Hematopoietic multipotent progenitor cell (in vitro differentiated cells): ENCODE measurements around the gene SLC22A14. TPM values are rescaled to one million over a fixed set of nuclear protein-coding genes. Genes with fewer than 3 reads are reported as not detected.
A peak's percentile ranks its signal among the peaks of the same experiment; 100 is the strongest.

ENCODE experiments used
- DNase-seq, 3 donors: peaks; one replicate each; pipeline ENCODE4 v3.0.0-alpha.2; 2011 to 2015; ENCODE audit warnings: low read depth in 2 of 3, low spot score in 2 of 3
- total RNA-seq: library from RNA; depleted of rRNA; stranded (reverse); fragments of >200 nt; gene quantifications from one replicate; pipeline ENCODE4 v1.2.3, GENCODE V29; 2012

SLC22A14 gene
- total RNA-seq, 1 donor: under 0.01 TPM

- DNase-seq: no peak
Observed at GRCh38 chr3:38335263-38335662, 53.2 kb downstream of the SLC22A14 start.

DNA sequence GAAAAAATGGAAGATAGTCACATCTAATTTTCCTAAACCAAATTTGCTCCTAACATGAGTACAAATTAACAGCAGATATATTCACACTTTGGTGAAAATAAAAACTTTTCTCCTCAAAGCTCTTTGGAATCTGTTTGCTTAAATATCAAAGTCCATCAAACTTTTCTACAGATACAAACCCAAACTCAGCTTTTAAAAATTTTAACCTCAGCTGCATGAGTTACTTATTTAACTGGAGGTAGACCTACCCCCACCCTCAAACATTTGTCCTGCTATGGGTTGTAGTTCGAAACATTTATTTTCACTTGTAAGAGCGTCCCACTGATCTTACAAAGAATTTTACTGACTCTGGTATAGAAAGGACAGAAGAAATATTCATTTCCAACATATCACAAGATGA lies 55.6 kb downstream of the SLC22A14 start:
- DNase-seq: no peak

DNA sequence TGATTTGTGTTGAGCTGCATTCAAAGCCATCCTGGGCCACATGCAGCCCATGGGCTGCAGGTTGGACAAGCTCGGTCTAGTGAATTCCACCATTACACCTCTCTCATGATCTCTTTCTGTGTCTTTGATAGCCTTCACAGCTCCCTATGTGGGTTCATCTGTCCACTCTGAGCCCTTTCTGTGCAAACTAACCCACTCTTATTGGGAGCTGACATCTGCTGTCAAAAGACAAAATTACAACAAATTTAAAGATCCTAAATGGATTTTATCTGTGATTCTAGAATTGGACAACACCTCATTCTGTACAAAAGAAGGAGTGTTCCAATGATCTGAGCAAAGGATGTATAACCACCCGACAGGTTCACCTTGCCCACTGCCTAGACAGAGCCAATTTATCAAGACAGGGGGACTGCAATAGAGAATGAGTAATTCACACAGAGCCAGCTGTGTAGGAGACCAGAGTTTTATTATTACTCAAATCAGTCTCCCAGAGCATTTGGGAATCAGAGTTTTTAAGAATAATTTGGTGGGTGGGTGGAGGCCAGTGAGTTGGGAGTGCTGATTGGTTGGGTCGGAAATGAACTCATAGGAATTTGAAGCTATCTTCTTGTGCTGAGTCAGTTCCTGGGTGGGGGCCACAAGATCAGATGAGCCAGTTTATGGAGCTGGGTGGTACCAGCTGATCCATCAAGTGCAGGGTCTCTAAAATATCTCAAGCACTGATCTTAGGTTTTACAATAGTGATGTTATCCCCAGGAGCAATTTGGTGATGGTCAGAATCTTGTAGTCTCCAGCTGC lies 61.9 kb downstream of the SLC22A14 start:
- DNase-seq: peak in 1 of 3 donors; percentile 33

GRCh38 chr3:38345879-38346586 lies 63.9 kb downstream of the SLC22A14 start:
- no peak for DNase-seq

DNA sequence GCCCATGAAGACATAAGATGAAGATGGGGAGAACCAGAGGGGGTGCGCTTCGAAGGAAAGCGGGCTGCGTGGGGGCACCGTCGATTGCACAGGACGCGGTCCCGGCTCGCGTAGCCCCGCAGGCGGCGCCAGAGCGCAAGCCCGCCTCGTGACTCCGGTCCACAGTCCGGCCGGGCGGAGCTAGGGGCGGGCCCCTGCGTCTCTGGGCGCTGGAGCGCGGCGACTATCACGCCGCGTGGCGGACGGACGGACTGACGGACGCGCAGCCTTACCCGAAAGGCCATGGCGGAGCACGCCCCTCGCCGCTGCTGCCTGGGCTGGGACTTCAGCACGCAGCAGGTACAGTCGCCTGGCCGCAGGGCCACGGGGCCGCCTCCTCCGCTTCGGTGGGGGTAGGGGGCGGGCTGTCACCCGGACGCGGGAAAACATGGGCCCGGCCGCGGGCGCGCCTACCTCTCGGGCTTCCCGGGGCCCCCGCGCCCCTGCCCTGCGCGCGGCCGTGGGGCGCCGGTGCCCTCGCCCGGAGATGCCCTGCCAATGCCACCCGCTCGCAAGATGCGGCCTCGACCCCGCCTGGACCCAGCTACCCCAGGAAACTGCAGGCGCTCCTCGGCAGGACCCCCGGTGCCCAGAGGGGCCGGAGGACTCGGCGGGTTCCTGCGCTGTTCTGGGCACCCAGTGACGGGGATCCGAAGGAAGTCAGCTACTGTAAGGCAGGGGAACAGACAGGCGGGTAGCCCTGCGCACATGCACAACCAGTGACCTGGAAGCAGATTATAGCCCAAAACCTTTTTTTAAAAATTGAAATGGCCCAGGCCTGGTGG lies 64.7 kb downstream of the SLC22A14 start, which contains the start of gene XYLB:
XYLB (plus strand) TSS at position 199 of the 824 bp plus-strand sequence; CDS start at position 283, 84 bp downstream.
- DNase-seq: peak; percentile 35 to 80 (median 74)

GRCh38 chr3:38347421-38348200 lies 65.5 kb downstream of the SLC22A14 start:
- no peak for DNase-seq

- no peak for DNase-seq
Observed at GRCh38 chr3:38348903-38349302, 66.8 kb downstream of the SLC22A14 start.

DNA sequence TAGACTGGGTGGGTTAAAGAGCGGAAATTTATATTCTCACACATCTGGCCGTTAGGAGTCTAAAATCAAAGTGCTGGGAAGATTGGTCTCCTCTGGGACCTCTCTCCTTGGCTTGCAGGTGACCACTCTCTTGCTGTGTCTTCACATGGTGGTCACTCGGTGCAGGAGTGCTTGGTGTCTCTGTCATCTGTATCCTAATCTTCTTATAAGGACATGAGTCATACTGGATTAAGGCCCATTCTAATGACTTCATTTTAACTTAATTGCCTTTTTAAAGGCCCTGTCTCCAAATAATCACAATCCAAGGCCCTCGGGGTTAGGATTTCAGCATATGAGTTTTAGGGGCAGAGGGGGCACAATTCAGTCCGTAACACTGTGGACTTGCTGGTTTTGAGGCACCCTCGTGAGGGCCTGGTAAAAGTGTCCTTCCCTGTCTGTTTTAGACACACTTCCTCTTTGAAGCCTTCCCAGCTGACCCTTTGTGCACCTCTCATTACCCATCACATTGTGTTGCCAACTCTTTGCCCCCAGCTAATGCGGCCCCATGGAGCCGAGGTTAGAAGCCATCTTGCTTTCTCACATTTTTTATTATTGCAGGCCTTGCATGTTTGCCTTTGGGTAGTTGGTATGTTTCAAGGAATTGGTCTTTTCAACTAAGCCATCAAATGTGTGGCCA lies 67.7 kb downstream of the SLC22A14 start:
- DNase-seq: no peak

- DNase-seq: no peak
Observed at GRCh38 chr3:38353151-38353550, 71.1 kb downstream of the SLC22A14 start.

GRCh38 chr3:38354588-38355330 lies 72.7 kb downstream of the SLC22A14 start:
- DNase-seq: peak in 1 of 3 donors; percentile 42

DNA sequence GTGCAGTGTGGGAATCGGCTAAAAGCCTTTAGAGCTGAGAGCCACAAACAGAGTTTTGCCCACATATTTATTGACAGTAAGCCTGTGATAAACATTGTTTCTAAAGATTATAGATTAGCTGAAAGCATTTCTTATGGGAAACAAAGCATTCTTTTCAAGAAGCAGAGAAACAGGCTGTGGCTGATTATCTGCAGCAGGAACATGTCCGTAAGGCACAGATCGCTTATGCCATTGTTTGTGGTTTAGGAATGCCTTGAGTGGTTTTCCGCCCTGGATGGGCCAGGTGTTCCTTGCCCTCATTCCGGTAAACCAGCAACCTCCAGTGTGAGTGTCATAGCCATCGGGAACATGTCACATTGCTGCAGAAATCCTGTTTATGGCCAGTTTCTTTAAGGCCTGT lies 76.9 kb downstream of the SLC22A14 start:
- DNase-seq: no peak

GRCh38 chr3:38360345-38360744 lies 78.3 kb downstream of the SLC22A14 start:
- no peak for DNase-seq

DNA sequence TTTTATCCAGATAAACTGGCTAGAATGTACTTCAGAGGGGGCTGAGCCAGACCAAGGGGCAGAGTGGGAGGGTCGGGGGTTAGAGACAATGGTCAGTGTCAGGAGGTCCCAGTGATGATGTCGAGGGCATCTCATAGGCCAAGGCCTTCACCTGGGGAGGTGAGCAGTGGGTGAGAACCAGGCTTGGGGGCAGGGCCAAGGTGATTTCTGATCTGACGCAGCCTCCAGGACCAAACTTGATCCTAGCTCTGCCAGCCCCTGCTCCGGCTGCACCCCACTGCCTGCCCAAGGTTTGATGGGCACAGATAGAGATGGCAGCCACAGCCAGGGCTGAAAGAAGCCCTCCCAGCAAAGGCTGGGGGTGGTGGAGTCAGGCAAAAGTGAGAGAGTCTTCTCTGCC lies 79.4 kb downstream of the SLC22A14 start:
- DNase-seq: no peak

- DNase-seq: no peak
Observed at GRCh38 chr3:38362825-38363224, 80.7 kb downstream of the SLC22A14 start.

DNA sequence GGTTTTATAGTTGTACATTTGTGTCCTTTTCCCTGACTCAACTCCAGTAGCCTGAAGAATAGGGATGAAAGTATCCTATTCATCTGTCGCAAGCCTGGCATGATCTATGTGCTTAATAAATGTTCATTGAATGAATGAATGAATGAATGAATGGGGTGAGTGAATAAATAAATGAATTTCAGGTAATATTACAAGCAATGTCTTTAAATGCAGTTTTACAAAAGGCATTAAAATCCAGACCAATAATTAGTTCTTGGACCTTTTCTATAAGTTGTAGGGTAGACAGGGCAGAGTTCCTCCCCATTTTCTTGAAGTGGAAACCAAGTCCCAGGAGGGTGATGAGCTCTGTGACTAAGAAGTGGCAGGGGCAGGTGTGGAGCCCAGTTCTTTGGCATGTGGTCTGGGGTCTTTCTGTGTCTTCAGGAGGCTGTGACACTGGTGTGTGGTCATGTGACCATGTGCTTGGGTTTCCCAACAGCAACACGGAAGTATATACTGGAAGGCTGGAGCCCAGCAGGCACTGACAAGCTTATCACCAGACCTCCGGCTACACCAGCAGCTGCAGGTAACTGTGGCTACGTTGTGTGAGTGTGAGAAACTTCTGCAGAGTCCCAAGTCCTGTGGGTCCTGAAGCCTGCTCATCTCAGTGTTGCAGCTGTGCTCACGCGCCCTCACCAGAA lies 82.8 kb downstream of the SLC22A14 start:
- no peak for DNase-seq

DNA sequence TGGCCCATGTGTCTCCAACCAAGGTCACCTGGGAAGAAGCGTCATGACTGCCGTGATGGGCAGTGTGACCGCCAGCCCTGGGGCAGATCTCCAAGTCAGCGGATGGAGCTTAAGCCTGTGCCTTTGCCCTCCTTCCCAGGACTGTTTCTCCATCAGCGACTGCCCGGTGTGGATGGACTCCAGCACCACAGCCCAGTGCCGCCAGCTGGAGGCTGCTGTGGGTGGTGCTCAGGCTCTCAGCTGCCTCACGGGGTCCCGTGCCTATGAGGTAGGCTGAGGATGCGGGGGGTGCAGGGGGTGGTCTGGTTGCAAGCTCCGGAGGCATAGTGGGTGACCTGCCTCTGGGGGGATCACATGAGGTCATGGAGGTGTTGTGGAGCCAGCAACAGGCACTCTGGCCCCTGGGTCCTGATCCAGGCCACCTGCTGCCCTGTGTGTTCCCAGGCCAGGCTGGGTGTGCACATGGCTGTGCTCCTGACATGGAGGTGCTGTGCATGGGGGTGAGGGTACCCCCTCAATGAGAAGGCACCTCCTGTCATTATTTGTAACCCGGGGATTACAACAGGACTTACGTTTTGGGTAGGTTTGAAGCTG lies 83.5 kb downstream of the SLC22A14 start:
- no peak for DNase-seq

DNA sequence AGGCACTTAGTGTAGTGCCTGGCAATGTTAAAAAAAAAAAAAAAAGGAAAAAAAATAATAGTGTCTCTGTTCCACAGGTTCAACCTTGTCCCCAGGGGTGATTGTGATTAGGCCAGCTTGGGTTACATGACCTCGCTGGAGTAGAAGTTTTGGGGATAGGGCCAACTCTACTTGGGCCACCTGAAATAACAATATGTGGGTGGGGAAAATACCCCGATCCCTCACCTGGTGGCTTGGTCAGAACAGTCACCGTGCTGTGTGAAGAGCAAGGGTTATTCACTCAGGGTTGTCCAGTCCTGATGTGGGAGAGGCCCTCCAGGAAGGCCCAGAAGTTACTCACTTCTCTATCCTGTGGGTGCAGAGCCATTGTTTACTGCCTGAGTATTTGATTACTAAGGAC lies 84.0 kb downstream of the SLC22A14 start:
- no peak for DNase-seq

DNA sequence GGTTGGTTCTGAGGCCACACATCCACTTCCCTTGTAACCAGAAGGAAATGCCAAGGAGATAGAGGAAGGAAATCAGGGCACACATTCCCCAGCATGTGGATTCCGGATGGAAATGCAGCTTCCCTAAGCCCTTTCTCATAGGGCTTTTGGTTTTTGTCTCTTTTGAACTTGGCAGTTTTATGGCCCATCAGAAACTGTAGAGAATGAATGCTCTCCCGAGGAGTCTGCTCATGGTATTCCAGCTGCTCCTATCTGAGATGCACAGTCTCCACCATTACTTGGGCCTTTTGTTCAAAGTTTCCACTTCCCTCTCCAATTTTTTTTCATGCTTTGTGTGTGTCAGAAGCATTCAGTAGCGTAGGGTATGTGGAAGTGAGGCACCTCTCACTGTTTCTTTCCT lies 85.7 kb downstream of the SLC22A14 start:
- no peak for DNase-seq
